GM12878 (cell line): ENCODE data around the gene UBQLN1. TPM values are rescaled to one million over a fixed set of nuclear protein-coding genes. Genes with fewer than 3 reads are reported as not detected.
A peak's percentile ranks its signal among the peaks of the same experiment; 100 is the strongest.

Experiments
- BCLAF1 ChIP-seq: fragments of 450-650 bp; IDR thresholded peaks from 2 replicates; pipeline ENCODE4 v1.6.1; 2017; ENCODE audit warnings: antibody characterized with exemption, mild to moderate bottlenecking, moderate library complexity
- CHD2 ChIP-seq: IDR thresholded peaks from 2 replicates; pipeline ENCODE4 v1.6.1; 2011; ENCODE audit warnings: low read depth, low read length, improper control_type of control experiment, borderline replicate concordance
- E2F4 ChIP-seq: IDR thresholded peaks from 2 replicates; pipeline ENCODE4 v1.6.1; 2012; ENCODE audit warnings: low read depth, low read length, improper control_type of control experiment
- EED ChIP-seq: sonication (generic); IDR thresholded peaks from 2 replicates; pipeline ENCODE4 v1.6.1; 2016; ENCODE audit warnings: antibody characterized with exemption, low read depth
- FOS ChIP-seq: IDR thresholded peaks from 3 replicates; pipeline ENCODE4 v1.6.1; 2011; ENCODE audit warnings: borderline replicate concordance; ENCODE audit not compliant: insufficient read length; ENCODE audit errors: extremely low read depth
- GABPA ChIP-seq: IDR thresholded peaks from 2 replicates; pipeline ENCODE4 v1.6.1; 2014; ENCODE audit warnings: antibody characterized with exemption, low read depth, mild to moderate bottlenecking, inconsistent platforms
- IKZF1 ChIP-seq: fragments of 450-650 bp; conservative IDR thresholded peaks from 2 replicates; pipeline ENCODE4 v1.6.1; 2017; ENCODE audit warnings: antibody characterized with exemption, mild to moderate bottlenecking
- KLF5 ChIP-seq: fragments of 450-650 bp; IDR thresholded peaks from 2 replicates; pipeline ENCODE4 v1.6.1; 2014; ENCODE audit warnings: mild to moderate bottlenecking; ENCODE audit not compliant: partially characterized antibody
- LARP7 ChIP-seq: fragments of 450-650 bp; IDR thresholded peaks from 2 replicates; pipeline ENCODE4 v1.6.1; 2017; ENCODE audit warnings: mild to moderate bottlenecking
- NR2C1 ChIP-seq: fragments of 450-650 bp; IDR thresholded peaks from 2 replicates; pipeline ENCODE4 v1.6.1; 2017; ENCODE audit warnings: antibody characterized with exemption, mild to moderate bottlenecking, moderate library complexity
- POLR2A ChIP-seq: IDR thresholded peaks from 2 replicates; pipeline ENCODE4 v1.6.1; 2011; ENCODE audit warnings: low read depth, mild to moderate bottlenecking, low read length
- RAD21 ChIP-seq: IDR thresholded peaks from 2 replicates; pipeline ENCODE4 v1.6.1; 2011; ENCODE audit warnings: mild to moderate bottlenecking, low read depth, low read length, moderate library complexity; ENCODE audit not compliant: insufficient read depth
- RBBP5 ChIP-seq: fragments of 200-600 bp; sonication (generic); conservative IDR thresholded peaks from 2 replicates; pipeline ENCODE4 v1.6.1; 2016
- SIN3A ChIP-seq: IDR thresholded peaks from 2 replicates; pipeline ENCODE4 v1.6.1; 2012; ENCODE audit warnings: low read depth, low read length, improper control_type of control experiment
- SMAD5 ChIP-seq: IDR thresholded peaks from 2 replicates; pipeline ENCODE4 v1.6.1; 2016; ENCODE audit warnings: antibody characterized with exemption, low read depth
- SMARCA5 ChIP-seq: fragments of 450-650 bp; IDR thresholded peaks from 2 replicates; pipeline ENCODE4 v1.6.1; 2017; ENCODE audit warnings: mild to moderate bottlenecking
- SRF ChIP-seq, 2 experiments: IDR thresholded peaks; 2 replicates each; pipeline ENCODE4 v1.6.1; 2011; ENCODE audit warnings: low read depth in 2 of 2, low read length in 2 of 2, mild to moderate bottlenecking in 1 of 2, moderate library complexity in 1 of 2
- ZBTB33 ChIP-seq: fragments of 450-650 bp; IDR thresholded peaks from 2 replicates; pipeline ENCODE4 v1.6.1; 2017; ENCODE audit warnings: mild to moderate bottlenecking
- ZBTB40 ChIP-seq: fragments of 450-650 bp; IDR thresholded peaks from 2 replicates; pipeline ENCODE4 v1.6.1; 2016; ENCODE audit warnings: mild to moderate bottlenecking, moderate library complexity, borderline replicate concordance
- ZNF274 ChIP-seq: IDR thresholded peaks from one replicate; pipeline ENCODE4 v1.8.0; 2011; ENCODE audit not compliant: insufficient read length, insufficient read depth
- polyA plus RNA-seq, 11 experiments: library from polyadenylated mRNA; depleted of rRNA in 4 of 11; unstranded in 6 of 11; stranded (reverse) in 5 of 11; fragments of >200 nt; fragmentation: Nextera tagmentation in 4 of 11; fragmentation: Illumina TruSeq in 1 of 11; extraction: Ambion mirVana in 4 of 11; extraction: Trizol in 1 of 11; gene quantifications; 1 replicate in 1 of 11; 2 replicates in 10 of 11; pipeline versions ENCODE4 v1.2.1 to v1.2.3, GENCODE V29; 2011 to 2016; ENCODE audit warnings: inconsistent platforms in 2 of 11, missing spikeins in 2 of 11, low read depth in 1 of 11
- total RNA-seq, 4 experiments: library from RNA; depleted of rRNA in 3 of 4; stranded (reverse); fragments of >200 nt in 3 of 4; fragmentation: Illumina TruSeq in 1 of 4; extraction: Trizol in 1 of 4; gene quantifications; 2 replicates each; pipeline versions ENCODE4 v1.2.1 to v1.2.3, GENCODE V29; 2013 to 2021

The UBQLN1 gene
- total and polyA plus RNA-seq, 10 of the 15 experiments (the other 5 are each of a cell fraction or from before 2014, with no cell fraction given): 12.4 to 118 (median 66.1) TPM

GRCh38 chr9:83707768-83708514 is at the start of gene UBQLN1 (continued):
- no peak for TF ChIP-seq ZBTB33
- TF ChIP-seq CHD2: peak; percentile 91
- no peak for TF ChIP-seq FOS
- TF ChIP-seq BCLAF1: no peak
- no peak for TF ChIP-seq GABPA
- TF ChIP-seq SMAD5: peak; percentile 41; the same call in 1 of the 2 replicates
- no peak for TF ChIP-seq EED
- TF ChIP-seq KLF5: no peak
- TF ChIP-seq POLR2A: peak; percentile 96
- 0 out of 2 replicates have a peak, but pooled peaks have one; percentile 19 for TF ChIP-seq NR2C1
- TF ChIP-seq E2F4: no peak
- peak; percentile 57; the same call in 1 of the 2 replicates for TF ChIP-seq LARP7
- TF ChIP-seq RAD21: no peak
- TF ChIP-seq SIN3A: peak; percentile 10; the same call in 1 of the 2 replicates
- no peak for TF ChIP-seq ZNF274
- no peak; the same call in 1 of the 2 replicates for TF ChIP-seq ZBTB40
- peak; percentile 37; the same call in 1 of the 2 replicates for TF ChIP-seq SMARCA5
- no peak for TF ChIP-seq RBBP5
- TF ChIP-seq IKZF1: peak; percentile 86
- TF ChIP-seq SRF (IDR thresholded peaks at IDR 0.05; ENCODE audit: low read depth in 2 of 2, low read length in 2 of 2): peak in 1 of 2 experiments; percentile 32; a peak in 1 of 4 replicates
